ENCODE measurements around the gene DSCAML1. TPM values are rescaled to one million over a fixed set of nuclear protein-coding genes. Genes with fewer than 3 reads are reported as not detected.

Gene DSCAML1
- total and polyA plus RNA-seq, 9 of the 15 experiments (the other 6 are each of a cell fraction or from before 2014, with no cell fraction given) = not detected

DNA sequence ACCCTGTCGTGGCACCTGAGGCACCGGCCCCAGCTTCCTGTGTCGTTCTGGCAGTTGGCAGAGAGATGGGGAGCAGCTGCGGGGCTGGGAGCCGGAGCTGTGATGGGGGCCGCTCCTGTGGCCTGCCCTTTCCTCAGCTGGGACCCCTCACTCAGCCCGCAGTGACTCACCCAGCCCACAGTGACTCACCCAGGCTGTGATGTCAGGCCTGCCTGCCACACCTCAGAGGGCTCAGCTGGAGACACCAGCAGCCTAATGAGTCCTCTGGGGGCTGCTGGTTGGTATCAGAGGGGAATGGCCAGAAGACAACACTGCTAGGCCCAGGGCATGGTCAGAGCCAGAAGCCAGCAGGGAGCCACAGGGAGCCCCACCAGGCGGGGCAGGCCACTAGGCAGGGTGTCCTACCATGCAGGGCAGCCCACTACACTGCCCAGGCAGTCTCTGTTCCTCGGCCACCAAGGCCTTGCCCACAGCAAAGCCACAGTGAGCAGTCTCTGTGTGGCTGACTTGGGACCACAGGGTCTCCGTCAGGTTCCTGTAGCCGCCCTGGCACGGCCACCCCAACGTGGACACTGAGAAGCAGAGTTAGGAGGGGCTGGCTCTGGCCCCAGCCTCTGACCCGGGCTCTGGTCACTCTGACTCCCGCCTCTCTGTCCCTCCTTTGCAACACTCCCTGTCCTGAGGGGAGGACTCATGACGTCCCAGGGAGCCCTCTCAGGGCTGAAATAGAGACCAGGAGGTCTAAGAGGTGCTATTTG is 31.8 kb upstream of the DSCAML1 start (continued):
- TF ChIP-seq, protein P1, sequence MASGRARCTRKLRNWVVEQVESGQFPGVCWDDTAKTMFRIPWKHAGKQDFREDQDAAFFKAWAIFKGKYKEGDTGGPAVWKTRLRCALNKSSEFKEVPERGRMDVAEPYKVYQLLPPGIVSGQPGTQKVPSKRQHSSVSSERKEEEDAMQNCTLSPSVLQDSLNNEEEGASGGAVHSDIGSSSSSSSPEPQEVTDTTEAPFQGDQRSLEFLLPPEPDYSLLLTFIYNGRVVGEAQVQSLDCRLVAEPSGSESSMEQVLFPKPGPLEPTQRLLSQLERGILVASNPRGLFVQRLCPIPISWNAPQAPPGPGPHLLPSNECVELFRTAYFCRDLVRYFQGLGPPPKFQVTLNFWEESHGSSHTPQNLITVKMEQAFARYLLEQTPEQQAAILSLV (tag; IDR thresholded peaks at IDR 0.05) = no peak
- TF ChIP-seq ELF1 (tag; IDR thresholded peaks at IDR 0.05) = no peak
- TF ChIP-seq MEIS2 (IDR thresholded peaks at IDR 0.05; ENCODE audit: partially characterized antibody) = no peak
- 0 out of 2 replicates have a peak, but pooled peaks have one; percentile 38 for TF ChIP-seq SMARCC2 (IDR thresholded peaks at IDR 0.05; ENCODE audit: low read depth)
- peak; percentile 67 for TF ChIP-seq ARID1B (IDR thresholded peaks at IDR 0.05)
- TF ChIP-seq BMI1 (IDR thresholded peaks at IDR 0.05; ENCODE audit: low read length) = no peak
- no peak for TF ChIP-seq CBFA2T3 (IDR thresholded peaks at IDR 0.05)
- TF ChIP-seq ZBED1 (IDR thresholded peaks at IDR 0.05) = no peak
- no peak for TF ChIP-seq ESRRB (CRISPR knock-in tag; IDR thresholded peaks at IDR 0.05; ENCODE audit: borderline replicate concordance)
- TF ChIP-seq, protein P2, sequence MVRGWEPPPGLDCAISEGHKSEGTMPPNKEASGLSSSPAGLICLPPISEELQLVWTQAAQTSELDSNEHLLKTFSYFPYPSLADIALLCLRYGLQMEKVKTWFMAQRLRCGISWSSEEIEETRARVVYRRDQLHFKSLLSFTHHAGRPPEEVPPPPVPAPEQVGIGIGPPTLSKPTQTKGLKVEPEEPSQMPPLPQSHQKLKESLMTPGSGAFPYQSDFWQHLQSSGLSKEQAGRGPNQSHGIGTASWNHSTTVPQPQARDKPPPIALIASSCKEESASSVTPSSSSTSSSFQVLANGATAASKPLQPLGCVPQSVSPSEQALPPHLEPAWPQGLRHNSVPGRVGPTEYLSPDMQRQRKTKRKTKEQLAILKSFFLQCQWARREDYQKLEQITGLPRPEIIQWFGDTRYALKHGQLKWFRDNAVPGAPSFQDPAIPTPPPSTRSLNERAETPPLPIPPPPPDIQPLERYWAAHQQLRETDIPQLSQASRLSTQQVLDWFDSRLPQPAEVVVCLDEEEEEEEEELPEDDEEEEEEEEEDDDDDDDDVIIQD (CRISPR knock-in tag; IDR thresholded peaks at IDR 0.05) = no peak
- TF ChIP-seq NFE2L1 (tag; IDR thresholded peaks at IDR 0.05; ENCODE audit: borderline replicate concordance, low read depth) = no peak
- no peak for TF ChIP-seq ARNT (IDR thresholded peaks at IDR 0.05)
- TF ChIP-seq KLF13 (tag; IDR thresholded peaks at IDR 0.05; ENCODE audit: borderline replicate concordance, low read depth) = no peak
- no peak for TF ChIP-seq ZNF431 (CRISPR knock-in tag; IDR thresholded peaks at IDR 0.05)
- no peak for TF ChIP-seq POLR2G (IDR thresholded peaks at IDR 0.05; ENCODE audit: low read depth, low read length)
- TF ChIP-seq POLR2AphosphoS5 (IDR thresholded peaks at IDR 0.05; ENCODE audit: control insufficient read depth, insufficient read depth, low read depth, low read length) = no peak
- no peak for TF ChIP-seq ZNF354B (CRISPR knock-in tag; IDR thresholded peaks at IDR 0.05)
- TF ChIP-seq TEAD2 (tag; IDR thresholded peaks at IDR 0.05) = no peak
- TF ChIP-seq PML (IDR thresholded peaks at IDR 0.05; ENCODE audit: low read length) = no peak
- TF ChIP-seq NUFIP1 (IDR thresholded peaks at IDR 0.05; ENCODE audit: partially characterized antibody) = no peak
- no peak for TF ChIP-seq SRSF9 (IDR thresholded peaks at IDR 0.05; ENCODE audit: borderline replicate concordance, low read depth, low read length)
- no peak for TF ChIP-seq TEAD1 (CRISPR knock-in tag; IDR thresholded peaks at IDR 0.05)
- no peak for TF ChIP-seq RBM17 (IDR thresholded peaks at IDR 0.05; ENCODE audit: borderline replicate concordance, low read depth, low read length)
- no peak for TF ChIP-seq NEUROD1 (IDR thresholded peaks at IDR 0.05; ENCODE audit: borderline replicate concordance, low read depth, low read length, partially characterized antibody)
- no peak for TF ChIP-seq RBM34 (IDR thresholded peaks at IDR 0.05; ENCODE audit: borderline replicate concordance, insufficient read depth, low read length)
- TF ChIP-seq ZNF717 (CRISPR knock-in tag; IDR thresholded peaks at IDR 0.05) = no peak
- TF ChIP-seq FOXM1 (IDR thresholded peaks at IDR 0.05; ENCODE audit: low read depth) = no peak
- no peak for TF ChIP-seq FOXM1 (CRISPR knock-in tag; IDR thresholded peaks at IDR 0.05; ENCODE audit: low read depth)
- no peak for TF ChIP-seq HMGN3 (IDR thresholded peaks at IDR 0.05; ENCODE audit: borderline replicate concordance, extremely low read depth, insufficient read length, low read depth, low read length)

Measured in K562 (cell line).